GM12891 (cell line): Measurements from ENCODE around the gene LGALS9.
"Not testable (repeated sequence)": the region's sequence is repeated elsewhere in the genome, so short reads cannot be mapped to it uniquely, and the experiment has no call there.

Experiments used
- POLR2A ChIP-seq: IDR thresholded peaks from 2 replicates; pipeline ENCODE4 v1.6.1; 2011; ENCODE audit warnings: low read depth, low read length, control low read depth
- TAF1 ChIP-seq: IDR thresholded peaks from 2 replicates; pipeline ENCODE4 v1.6.1; 2011; ENCODE audit warnings: low read depth, low read length, control low read depth

DNA sequence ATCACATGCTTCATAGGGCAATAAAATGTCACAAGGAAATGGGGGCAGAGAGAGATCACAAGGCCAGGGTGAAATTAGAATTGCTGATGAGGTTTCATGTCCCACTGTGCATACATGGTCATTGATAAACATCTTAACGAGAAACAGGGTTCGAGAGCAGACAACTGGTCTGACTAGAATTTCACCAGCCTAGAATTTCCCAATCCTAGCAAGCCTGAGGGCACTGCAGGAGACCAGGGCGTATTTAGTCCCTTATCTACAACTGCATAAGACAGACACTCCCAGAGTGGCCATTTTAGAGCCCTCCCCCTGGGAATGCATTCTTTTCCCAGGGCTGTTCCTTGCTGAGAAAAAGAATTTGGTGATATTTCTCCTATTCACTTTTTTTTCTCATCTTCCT lies 55.3 kb downstream of the LGALS9 start:
- not testable (repeated sequence) for TF ChIP-seq POLR2A, TAF1
